Vagina (tissue), 2 donors: ENCODE results near the gene NCBP2L. TPM values are rescaled to one million over a fixed set of nuclear protein-coding genes. Genes with fewer than 3 reads are reported as not detected.

ENCODE experiments used
- DNase-seq, 2 donors: peaks; one replicate each; pipeline ENCODE4 v3.0.0-alpha.2; 2017; ENCODE audit errors: extremely low spot score in 2 of 2
- H3K27ac ChIP-seq: fragments of 200-600 bp; sonication (generic); one replicate; pipeline ENCODE4 v1.5.1; 2019
- H3K27me3 ChIP-seq: fragments of 200-600 bp; sonication (generic); one replicate; pipeline ENCODE4 v1.5.1; 2019
- H3K36me3 ChIP-seq, 2 donors: fragments of 200-600 bp; sonication (generic); one replicate each; pipeline ENCODE4 v1.5.1; 2017 to 2019
- H3K4me1 ChIP-seq: fragments of 200-600 bp; sonication (generic); one replicate; pipeline ENCODE4 v1.5.1; 2019
- H3K4me3 ChIP-seq, 2 donors: fragments of 200-600 bp; sonication (generic); 1 replicate in 1 of 2; 2 replicates in 1 of 2; pipeline ENCODE4 v1.5.1; 2016 to 2019
- H3K9me3 ChIP-seq: fragments of 200-600 bp; sonication (generic); one replicate; pipeline ENCODE4 v1.5.1; 2019
- POLR2A ChIP-seq, 2 donors: fragments of 450-650 bp; IDR thresholded peaks; one replicate each; pipeline ENCODE4 v1.6.1; 2017; ENCODE audit warnings: antibody characterized with exemption in 2 of 2, mild to moderate bottlenecking in 2 of 2, moderate library complexity in 2 of 2
- POLR2AphosphoS5 ChIP-seq, 2 donors: sonication (generic); formaldehyde crosslinking; IDR thresholded peaks; one replicate each; pipeline ENCODE4 v1.9.0; 2017; ENCODE audit warnings: antibody characterized with exemption in 2 of 2, mild to moderate bottlenecking in 2 of 2, low read depth in 1 of 2; ENCODE audit not compliant: insufficient read depth in 1 of 2
- intact Hi-C: fragments of 100-400 bp; cut with DNase I; formaldehyde crosslinking; loops from one replicate; pipeline ENCODE4 v1.15.1; 2023
- total RNA-seq: library from RNA; depleted of rRNA; stranded (reverse); fragments of >200 nt; gene quantifications from one replicate; pipeline ENCODE4 v1.2.3, GENCODE V29; 2016
- TF ChIP-seq, protein P1 (sequence below), 3 experiments: fragments of 450-650 bp in 2 of 3; fragments of 200-600 bp in 1 of 3; sonication (generic) in 1 of 3; IDR thresholded peaks; one replicate each; pipeline ENCODE4 v1.5.1; 2017 to 2019; ENCODE audit warnings: antibody characterized with exemption in 3 of 3, mild to moderate bottlenecking in 2 of 3, moderate library complexity in 2 of 3

The NCBP2L gene
- total RNA-seq, 1 donor from 2014 or later: not detected

DNA sequence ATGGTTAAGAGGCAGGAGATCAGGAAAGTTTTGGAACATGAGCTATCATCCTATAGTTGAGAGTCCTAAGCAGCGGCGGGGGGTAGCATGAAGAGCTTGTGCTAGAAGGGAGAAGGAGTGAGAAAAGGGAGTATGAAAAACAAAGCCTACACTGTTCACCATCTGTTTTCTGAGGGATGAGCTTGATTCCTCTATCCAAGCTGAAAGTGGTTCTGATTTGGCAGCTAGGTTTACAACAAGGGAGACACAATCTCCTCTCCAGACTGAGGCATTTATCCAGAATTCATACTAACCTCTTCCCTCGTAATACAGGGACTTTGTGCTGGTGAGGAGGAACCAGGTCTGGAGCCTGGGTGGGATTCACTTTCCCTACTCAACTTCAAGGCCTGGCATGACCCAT, 25.5 kb upstream of the NCBP2L start:
- Histone ChIP-seq H3K9me3 (no peaks in the 10 kb centered on the region), H3K27me3 (no peaks in the 10 kb centered on the region), H3K27ac (no peak overlapping the region), H3K36me3 (no peaks in the 10 kb centered on the region), H3K4me1 (peaks cover 10% of the 10 kb centered on the region), H3K4me3 (no peak overlapping the region)
- DNase-seq: no peak
- intact Hi-C loops: no loop called here
- no peak for TF ChIP-seq POLR2AphosphoS5 (IDR thresholded peaks at IDR 0.05; ENCODE audit: insufficient read depth in 1 of 2, low read depth in 1 of 2)
- TF ChIP-seq, protein P1, sequence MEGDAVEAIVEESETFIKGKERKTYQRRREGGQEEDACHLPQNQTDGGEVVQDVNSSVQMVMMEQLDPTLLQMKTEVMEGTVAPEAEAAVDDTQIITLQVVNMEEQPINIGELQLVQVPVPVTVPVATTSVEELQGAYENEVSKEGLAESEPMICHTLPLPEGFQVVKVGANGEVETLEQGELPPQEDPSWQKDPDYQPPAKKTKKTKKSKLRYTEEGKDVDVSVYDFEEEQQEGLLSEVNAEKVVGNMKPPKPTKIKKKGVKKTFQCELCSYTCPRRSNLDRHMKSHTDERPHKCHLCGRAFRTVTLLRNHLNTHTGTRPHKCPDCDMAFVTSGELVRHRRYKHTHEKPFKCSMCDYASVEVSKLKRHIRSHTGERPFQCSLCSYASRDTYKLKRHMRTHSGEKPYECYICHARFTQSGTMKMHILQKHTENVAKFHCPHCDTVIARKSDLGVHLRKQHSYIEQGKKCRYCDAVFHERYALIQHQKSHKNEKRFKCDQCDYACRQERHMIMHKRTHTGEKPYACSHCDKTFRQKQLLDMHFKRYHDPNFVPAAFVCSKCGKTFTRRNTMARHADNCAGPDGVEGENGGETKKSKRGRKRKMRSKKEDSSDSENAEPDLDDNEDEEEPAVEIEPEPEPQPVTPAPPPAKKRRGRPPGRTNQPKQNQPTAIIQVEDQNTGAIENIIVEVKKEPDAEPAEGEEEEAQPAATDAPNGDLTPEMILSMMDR (IDR thresholded peaks at IDR 0.05): no peak
- TF ChIP-seq POLR2A (IDR thresholded peaks at IDR 0.05): no peak

DNA sequence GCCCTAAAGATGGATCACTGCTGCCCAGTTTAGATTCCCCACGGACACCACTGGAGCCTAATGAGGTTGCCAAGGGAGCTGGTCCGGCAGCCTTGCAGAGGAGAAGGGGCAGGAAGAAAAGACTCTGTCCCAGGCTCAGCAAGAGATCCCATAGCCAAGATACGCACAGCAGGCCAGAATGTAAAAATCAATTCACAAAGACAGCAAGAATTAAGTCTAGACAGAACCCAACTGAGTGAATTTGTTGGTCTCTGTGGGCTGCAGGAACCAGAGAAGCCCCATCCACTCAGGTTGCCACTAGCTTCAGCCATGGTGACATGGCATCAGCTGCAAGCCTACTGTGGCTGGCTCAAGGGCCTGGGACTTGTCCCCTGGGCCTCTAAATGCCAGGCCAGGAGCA, 24.8 kb upstream of the NCBP2L start:
- Histone ChIP-seq H3K27ac (no peak overlapping the region), H3K4me3 (no peak overlapping the region), H3K27me3 (no peaks in the 10 kb centered on the region), H3K9me3 (no peaks in the 10 kb centered on the region), H3K36me3 (no peaks in the 10 kb centered on the region), H3K4me1 (peaks cover 3% of the 10 kb centered on the region)
- no peak for TF ChIP-seq POLR2AphosphoS5 (IDR thresholded peaks at IDR 0.05; ENCODE audit: insufficient read depth in 1 of 2, low read depth in 1 of 2)
- TF ChIP-seq, protein P1 (IDR thresholded peaks at IDR 0.05): no peak
- TF ChIP-seq POLR2A (IDR thresholded peaks at IDR 0.05): no peak
- intact Hi-C loops: no loop called here
- no peak for DNase-seq

DNA sequence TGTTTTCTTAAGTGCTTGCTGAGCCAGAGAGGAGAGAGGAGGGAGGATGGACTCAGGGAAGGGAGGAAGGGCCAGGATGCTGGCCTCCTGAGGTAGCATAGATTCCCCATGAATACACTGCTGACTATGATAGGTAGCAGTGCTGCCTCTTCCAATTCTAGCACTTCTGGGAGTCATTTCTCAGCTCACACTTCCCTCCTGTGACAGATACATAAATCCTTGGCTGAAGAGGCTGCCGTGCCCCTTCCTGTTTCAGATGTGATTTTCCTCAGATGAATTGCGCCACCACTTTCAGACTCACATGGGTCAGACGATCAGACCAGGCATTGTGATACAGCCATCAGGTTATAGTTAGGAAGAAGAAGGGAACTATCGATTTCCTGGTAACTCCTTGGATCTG, 24.3 kb upstream of the NCBP2L start:
- TF ChIP-seq, protein P1 (IDR thresholded peaks at IDR 0.05): no peak
- TF ChIP-seq POLR2AphosphoS5 (IDR thresholded peaks at IDR 0.05; ENCODE audit: insufficient read depth in 1 of 2, low read depth in 1 of 2) (no peak), POLR2A (IDR thresholded peaks at IDR 0.05) (no peak)
- Histone ChIP-seq H3K36me3 (no peaks in the 10 kb centered on the region), H3K27ac (no peak overlapping the region), H3K4me1 (no peaks in the 10 kb centered on the region), H3K4me3 (no peak overlapping the region), H3K9me3 (no peaks in the 10 kb centered on the region), H3K27me3 (no peaks in the 10 kb centered on the region)
- intact Hi-C loops: no loop called here
- no peak for DNase-seq

DNA sequence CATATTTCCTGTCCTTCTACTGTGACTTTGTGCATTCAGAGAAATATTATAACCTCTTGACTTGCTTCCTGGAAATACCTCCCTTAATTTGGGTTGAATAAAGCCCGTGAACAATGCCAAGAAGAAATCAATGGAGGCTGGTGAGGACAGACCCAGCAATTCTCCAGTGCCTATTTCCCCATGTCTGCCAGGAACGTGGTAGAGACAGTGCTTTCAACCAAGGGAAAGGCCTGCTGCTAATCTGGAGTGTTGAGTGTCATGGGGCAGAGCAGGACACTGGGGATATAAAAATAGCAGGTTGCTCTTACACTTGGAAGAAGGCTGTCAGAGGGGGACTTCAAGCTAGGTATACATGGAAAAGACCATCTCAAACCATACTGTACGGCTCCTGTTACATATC, 21.8 kb upstream of the NCBP2L start:
- Histone ChIP-seq H3K27me3 (no peaks in the 10 kb centered on the region), H3K27ac (no peak overlapping the region)
- intact Hi-C loops: no loop called here

DNA sequence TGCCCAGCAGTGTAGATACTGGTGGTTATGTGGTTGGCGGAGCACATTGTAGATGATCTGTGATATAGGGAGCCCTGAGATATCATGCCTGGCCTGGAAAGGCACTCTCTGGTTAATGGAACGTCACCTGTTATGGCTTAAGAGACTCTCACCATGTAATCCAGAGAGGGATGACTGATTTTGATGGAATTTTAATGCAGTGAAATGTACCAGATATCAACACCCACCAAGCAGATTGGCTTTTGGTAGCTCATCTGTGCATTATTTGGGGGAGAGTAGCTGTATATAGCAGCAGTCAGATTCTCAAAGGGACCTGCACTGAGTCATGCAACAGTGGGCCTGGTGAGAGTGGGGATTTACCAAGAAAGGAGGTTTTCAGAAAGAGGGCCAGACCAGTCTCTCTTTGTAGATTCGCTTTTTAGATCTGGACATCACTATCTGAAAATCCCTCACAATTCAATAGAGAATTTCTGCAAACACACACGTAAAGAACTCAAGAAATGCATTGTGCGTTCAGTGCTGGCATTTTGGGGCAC, 19.2 kb upstream of the NCBP2L start:
- Histone ChIP-seq H3K36me3 (no peaks in the 10 kb centered on the region), H3K4me3 (no peak overlapping the region), H3K4me1 (no peaks in the 10 kb centered on the region), H3K9me3 (no peaks in the 10 kb centered on the region), H3K27ac (no peak overlapping the region), H3K27me3 (no peaks in the 10 kb centered on the region)
- no peak for DNase-seq
- intact Hi-C loops: no loop called here
- no peak for TF ChIP-seq POLR2AphosphoS5 (IDR thresholded peaks at IDR 0.05; ENCODE audit: insufficient read depth in 1 of 2, low read depth in 1 of 2)
- TF ChIP-seq, protein P1 (IDR thresholded peaks at IDR 0.05): no peak
- TF ChIP-seq POLR2A (IDR thresholded peaks at IDR 0.05): no peak

More for the DNA sequence above, 21.8 kb upstream of the NCBP2L start:
- Histone ChIP-seq H3K9me3 (no peaks in the 10 kb centered on the region), H3K4me3 (no peak overlapping the region), H3K4me1 (no peaks in the 10 kb centered on the region), H3K36me3 (no peaks in the 10 kb centered on the region)
- no peak for DNase-seq
- TF ChIP-seq POLR2AphosphoS5 (IDR thresholded peaks at IDR 0.05; ENCODE audit: insufficient read depth in 1 of 2, low read depth in 1 of 2) (no peak), POLR2A (IDR thresholded peaks at IDR 0.05) (no peak)
- TF ChIP-seq, protein P1 (IDR thresholded peaks at IDR 0.05): no peak
